MM.1S (cell line): ENCODE measurements around the gene RASSF10.

Source experiments
- DNase-seq: peaks from one replicate; pipeline ENCODE4 v3.0.0-alpha.2; 2015
- H2AFZ ChIP-seq: fragments of 300-600 bp; sonication (generic); 2 replicates; pipeline ENCODE4 v1.6.0; 2016; ENCODE audit warnings: antibody characterized with exemption, low read length
- H3F3A ChIP-seq: fragments of 300-600 bp; sonication (generic); 2 replicates; pipeline ENCODE4 v1.6.1; 2016; ENCODE audit warnings: mild to moderate bottlenecking, antibody characterized with exemption, low read length, moderate library complexity, mixed read lengths; ENCODE audit not compliant: insufficient read depth
- H3K27ac ChIP-seq: fragments of 300-600 bp; sonication (generic); 2 replicates; pipeline ENCODE4 v1.5.1; 2016; ENCODE audit warnings: mild to moderate bottlenecking, low read length
- H3K27me3 ChIP-seq: fragments of 300-600 bp; sonication (generic); replicated peaks from 2 replicates; pipeline ENCODE4 v1.6.0; 2016; ENCODE audit warnings: low read length; ENCODE audit not compliant: insufficient read depth
- H3K36me3 ChIP-seq: fragments of 300-600 bp; sonication (generic); replicated peaks from 2 replicates; pipeline ENCODE4 v1.6.1; 2016; ENCODE audit warnings: mild to moderate bottlenecking, low read length, mixed read lengths; ENCODE audit not compliant: insufficient read depth
- H3K4me1 ChIP-seq: fragments of 300-600 bp; sonication (generic); 2 replicates; pipeline ENCODE4 v1.6.1; 2016; ENCODE audit warnings: low read length, mixed read lengths
- H3K4me2 ChIP-seq: fragments of 300-600 bp; sonication (generic); 2 replicates; pipeline ENCODE4 v1.6.0; 2016; ENCODE audit warnings: low read depth, low read length
- H3K4me3 ChIP-seq: fragments of 300-600 bp; sonication (generic); 2 replicates; pipeline ENCODE4 v1.5.1; 2016; ENCODE audit warnings: low read length, mixed read lengths
- H3K79me2 ChIP-seq: fragments of 300-600 bp; sonication (generic); 2 replicates; pipeline ENCODE4 v1.6.1; 2016; ENCODE audit warnings: mixed run types, low read length, mixed read lengths
- H3K9ac ChIP-seq: fragments of 300-600 bp; sonication (generic); 2 replicates; pipeline ENCODE4 v1.6.1; 2016; ENCODE audit warnings: low read length, mixed read lengths
- H3K9me2 ChIP-seq: fragments of 300-600 bp; sonication (generic); replicated peaks from 2 replicates; pipeline ENCODE4 v1.6.1; 2016; ENCODE audit warnings: mild to moderate bottlenecking, low read length, mixed read lengths; ENCODE audit not compliant: insufficient read depth
- H3K9me3 ChIP-seq: fragments of 300-600 bp; sonication (generic); replicated peaks from 2 replicates; pipeline ENCODE4 v1.6.1; 2016; ENCODE audit warnings: mild to moderate bottlenecking, low read length, mixed read lengths; ENCODE audit not compliant: insufficient read depth
- H4K20me1 ChIP-seq: fragments of 300-600 bp; sonication (generic); 2 replicates; pipeline ENCODE4 v1.6.1; 2016; ENCODE audit warnings: mild to moderate bottlenecking, low read length, moderate library complexity, mixed read lengths; ENCODE audit not compliant: insufficient read depth
- EZH2 ChIP-seq: fragments of 300-600 bp; sonication (generic); optimal IDR thresholded peaks from 2 replicates; pipeline ENCODE3; 2017; ENCODE audit warnings: low read depth, mild to moderate bottlenecking, antibody characterized with exemption, low read length, mixed read lengths
- EZH2phosphoT487 ChIP-seq: fragments of 300-600 bp; sonication (generic); IDR thresholded peaks from 2 replicates; pipeline ENCODE4 v1.6.1; 2018; ENCODE audit warnings: antibody characterized with exemption, low read length
- TF ChIP-seq, protein P1 (sequence below): fragments of 300-600 bp; sonication (generic); IDR thresholded peaks from 2 replicates; pipeline ENCODE4 v1.5.1; 2016; ENCODE audit warnings: antibody characterized with exemption, low read length, mixed read lengths

Gene RASSF10

GRCh38 chr11:12981676-12982522 is 27.2 kb upstream of the RASSF10 start:
- Histone ChIP-seq H3K36me3 (no peaks in the 10 kb centered on the region), H3K4me2 (no peak overlapping the region), H3K9me2 (no peaks in the 10 kb centered on the region), H3K27me3 (no peaks in the 10 kb centered on the region), H3K4me1 (no peaks in the 10 kb centered on the region), H3F3A (no peaks in the 10 kb centered on the region), H2AFZ (no peak overlapping the region), H3K4me3 (no peak overlapping the region), H3K27ac (no peak overlapping the region), H3K9me3 (no peaks in the 10 kb centered on the region), H3K9ac (no peak overlapping the region), H3K79me2 (no peaks in the 10 kb centered on the region), H4K20me1 (no peaks in the 10 kb centered on the region)
- TF ChIP-seq EZH2 (no peak), EZH2phosphoT487 (no peak)
- TF ChIP-seq, protein P1, sequence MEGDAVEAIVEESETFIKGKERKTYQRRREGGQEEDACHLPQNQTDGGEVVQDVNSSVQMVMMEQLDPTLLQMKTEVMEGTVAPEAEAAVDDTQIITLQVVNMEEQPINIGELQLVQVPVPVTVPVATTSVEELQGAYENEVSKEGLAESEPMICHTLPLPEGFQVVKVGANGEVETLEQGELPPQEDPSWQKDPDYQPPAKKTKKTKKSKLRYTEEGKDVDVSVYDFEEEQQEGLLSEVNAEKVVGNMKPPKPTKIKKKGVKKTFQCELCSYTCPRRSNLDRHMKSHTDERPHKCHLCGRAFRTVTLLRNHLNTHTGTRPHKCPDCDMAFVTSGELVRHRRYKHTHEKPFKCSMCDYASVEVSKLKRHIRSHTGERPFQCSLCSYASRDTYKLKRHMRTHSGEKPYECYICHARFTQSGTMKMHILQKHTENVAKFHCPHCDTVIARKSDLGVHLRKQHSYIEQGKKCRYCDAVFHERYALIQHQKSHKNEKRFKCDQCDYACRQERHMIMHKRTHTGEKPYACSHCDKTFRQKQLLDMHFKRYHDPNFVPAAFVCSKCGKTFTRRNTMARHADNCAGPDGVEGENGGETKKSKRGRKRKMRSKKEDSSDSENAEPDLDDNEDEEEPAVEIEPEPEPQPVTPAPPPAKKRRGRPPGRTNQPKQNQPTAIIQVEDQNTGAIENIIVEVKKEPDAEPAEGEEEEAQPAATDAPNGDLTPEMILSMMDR = no peak
- DNase-seq = no peak

GRCh38 chr11:12983336-12983735 is 25.8 kb upstream of the RASSF10 start:
- Histone ChIP-seq H3K79me2 (no peaks in the 10 kb centered on the region), H3K4me1 (no peaks in the 10 kb centered on the region), H3F3A (no peaks in the 10 kb centered on the region), H3K9ac (no peak overlapping the region), H3K36me3 (no peaks in the 10 kb centered on the region), H3K27me3 (no peaks in the 10 kb centered on the region), H3K9me3 (no peaks in the 10 kb centered on the region), H3K4me3 (no peak overlapping the region), H4K20me1 (no peaks in the 10 kb centered on the region), H2AFZ (no peak overlapping the region), H3K9me2 (no peaks in the 10 kb centered on the region), H3K4me2 (no peak overlapping the region), H3K27ac (no peak overlapping the region)
- TF ChIP-seq EZH2phosphoT487 = no peak
- TF ChIP-seq EZH2 = no peak
- DNase-seq = no peak

DNA sequence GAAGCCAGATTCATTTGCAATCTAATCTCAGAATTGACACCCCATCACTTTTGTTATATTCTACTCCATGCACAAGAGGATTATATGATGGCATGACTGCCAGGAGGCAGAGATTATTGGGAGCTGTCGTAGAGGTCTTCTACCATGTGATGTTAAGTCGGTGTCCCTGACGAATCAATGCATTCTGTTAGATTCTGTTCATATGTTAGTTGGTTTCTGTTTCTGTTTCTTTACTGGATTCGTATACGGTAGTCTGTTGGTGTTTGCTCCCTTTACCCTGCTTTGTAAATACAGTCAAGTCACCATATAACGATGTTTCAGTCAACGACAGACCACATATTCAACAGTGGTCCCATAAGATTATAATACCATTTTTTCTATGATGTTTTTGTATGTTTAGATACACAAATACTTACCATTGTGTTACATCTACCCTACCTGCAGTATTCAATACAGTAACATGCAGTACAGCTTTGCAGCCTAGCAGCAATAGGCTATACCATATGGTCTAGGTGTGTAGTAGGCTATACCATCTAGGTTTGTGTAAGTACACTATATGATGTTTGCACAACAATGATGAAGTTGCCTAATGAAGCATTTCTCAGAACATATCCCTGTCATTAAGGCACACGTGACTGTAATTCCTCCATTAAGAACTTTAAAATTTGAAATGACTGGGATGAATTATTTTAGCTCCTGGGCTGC is 22.8 kb upstream of the RASSF10 start:
- Histone ChIP-seq H3K9me3 (no peaks in the 10 kb centered on the region), H3K9me2 (no peaks in the 10 kb centered on the region), H3K79me2 (no peaks in the 10 kb centered on the region), H3K4me2 (no peak overlapping the region), H4K20me1 (no peaks in the 10 kb centered on the region), H3F3A (no peaks in the 10 kb centered on the region), H3K27ac (no peak overlapping the region), H3K9ac (no peak overlapping the region), H2AFZ (no peak overlapping the region), H3K4me1 (no peaks in the 10 kb centered on the region), H3K36me3 (no peaks in the 10 kb centered on the region), H3K4me3 (no peak overlapping the region), H3K27me3 (no peaks in the 10 kb centered on the region)
- DNase-seq = no peak
- no peak for TF ChIP-seq EZH2
- TF ChIP-seq EZH2phosphoT487 = no peak
- TF ChIP-seq, protein P1 = no peak
